ENCODE data around the gene BDP1. TPM values are rescaled to one million over a fixed set of nuclear protein-coding genes. Genes with fewer than 3 reads are reported as not detected.
"Not testable (repeated sequence)": the region's sequence is repeated elsewhere in the genome, so short reads cannot be mapped to it uniquely, and the experiment has no call there.

Gene BDP1
- total RNA-seq (2014; rRNA removed), result 17.9 and 18.4 TPM in 2 replicates
- Bru-seq, nascent RNA, result percentile 79 among the genes with signal in this experiment
- percentile 83 among the genes with signal in this experiment for BruChase-seq, experiment 1, labeled RNA remaining after a 6-hour chase
- percentile 81 among the genes with signal in this experiment for BruChase-seq, experiment 2, labeled RNA remaining after a 2-hour chase
- long read RNA-seq, partial matches to known transcripts, result 31 of 34 reads
- long read RNA-seq, other reads (novel, unspliced or antisense), result 3 of 34 reads

- 0 out of 2 replicates have a peak, but pooled peaks have one; percentile 27 for TF ChIP-seq CTCF (conservative IDR thresholded peaks at IDR 0.05; ENCODE audit: low read depth, low read length)
- TF ChIP-seq EZH2phosphoT487 (IDR thresholded peaks at IDR 0.05; ENCODE audit: borderline replicate concordance, low read length), result no peak
- peak within 1 kb of the TSS; percentile 96 for H3K9ac ChIP-seq (ENCODE audit: low read length)
- intact Hi-C loops (cut with micrococcal nuclease), result loop anchor here (1.0 to 5.0 kb wide), 2 partner anchors 146 to 302 kb away; no protein-coding TSS in a partner anchor
- BruUV-seq (replicated peaks), result TSS peak; percentile 77
- no peaks in the 10 kb centered on the region for H3K9me2 ChIP-seq (replicated peaks; ENCODE audit: low read length)
- no peaks in the 10 kb centered on the region for H3F3A ChIP-seq (ENCODE audit: low read length, unreplicated experiment)
- POLR2A ChIA-PET (ENCODE audit: unreplicated experiment), result interaction anchor here (0.6 kb wide), 1 partner anchor 121 kb away, joined by 6 read pairs; no protein-coding TSS in a partner anchor
- H3K4me1 ChIP-seq (ENCODE audit: insufficient read depth, low read length), result peaks cover 11% of the 10 kb centered on the region; the same call in 1 of the 2 replicates
- peak within 1 kb of the TSS; percentile 100 for H3K4me3 ChIP-seq (ENCODE audit: low read length)
- H3K36me3 ChIP-seq (ENCODE audit: low read depth, low read length), result peaks cover 19% of the 10 kb centered on the region
- H2AFZ ChIP-seq (ENCODE audit: low read length), result peak within 1 kb of the TSS; percentile 94
- H3K27me3 ChIP-seq (ENCODE audit: low read length), result 0 out of 2 replicates have a peak, but pooled peaks cover under 1% of the 10 kb centered on the region
- peaks cover 19% of the 10 kb centered on the region for H4K20me1 ChIP-seq (ENCODE audit: low read length)
- peak within 1 kb of the TSS; percentile 75 for H3K27ac ChIP-seq (ENCODE audit: low read length)
- DNase-seq (peak; percentile 94), ATAC-seq (peak; percentile 86)
- no peaks in the 10 kb centered on the region for H3K9me3 ChIP-seq (ENCODE audit: low read length)
- CTCF ChIA-PET, result no interaction called here
- peak within 1 kb of the TSS; percentile 92 for H3K4me2 ChIP-seq (ENCODE audit: low read length)
- H3K79me2 ChIP-seq (ENCODE audit: low read length), result peaks cover 41% of the 10 kb centered on the region
Measured at GRCh38 chr5:71455427-71456361, at the start of gene BDP1. Gene BDP1 (plus strand): TSS chr5:71455651. CDS start chr5:71455878, 227 bp downstream.

- ATAC-seq; CTCF ChIA-PET; H3K27me3 ChIP-seq (ENCODE audit: low read length); H3K79me2 ChIP-seq (ENCODE audit: low read length); H3K9me3 ChIP-seq (ENCODE audit: low read length); H3K9ac ChIP-seq (ENCODE audit: low read length); H3F3A ChIP-seq (ENCODE audit: low read length, unreplicated experiment); H3K4me2 ChIP-seq (ENCODE audit: low read length); intact Hi-C loops (cut with micrococcal nuclease); H3K9me2 ChIP-seq (replicated peaks; ENCODE audit: low read length); H3K4me3 ChIP-seq (ENCODE audit: low read length); DNase-seq; BruUV-seq (replicated peaks); H3K4me1 ChIP-seq (ENCODE audit: insufficient read depth, low read length); POLR2A ChIA-PET (ENCODE audit: unreplicated experiment); H3K36me3 ChIP-seq (ENCODE audit: low read depth, low read length); H2AFZ ChIP-seq (ENCODE audit: low read length); H4K20me1 ChIP-seq (ENCODE audit: low read length); H3K27ac ChIP-seq (ENCODE audit: low read length): not testable (repeated sequence)
Measured at GRCh38 chr5:71410088-71410487, 45.4 kb upstream of the BDP1 start.

GRCh38 chr5:71415626-71416025 lies 39.8 kb upstream of the BDP1 start:
- H2AFZ ChIP-seq (ENCODE audit: low read length); H3K36me3 ChIP-seq (ENCODE audit: low read depth, low read length); H3K9me2 ChIP-seq (replicated peaks; ENCODE audit: low read length); DNase-seq; ATAC-seq; H3K9ac ChIP-seq (ENCODE audit: low read length); H3K4me1 ChIP-seq (ENCODE audit: insufficient read depth, low read length); H3K79me2 ChIP-seq (ENCODE audit: low read length); intact Hi-C loops (cut with micrococcal nuclease); H3K4me2 ChIP-seq (ENCODE audit: low read length); CTCF ChIA-PET; H3K4me3 ChIP-seq (ENCODE audit: low read length); H4K20me1 ChIP-seq (ENCODE audit: low read length); H3K27ac ChIP-seq (ENCODE audit: low read length); BruUV-seq (replicated peaks); H3K27me3 ChIP-seq (ENCODE audit: low read length); H3F3A ChIP-seq (ENCODE audit: low read length, unreplicated experiment); H3K9me3 ChIP-seq (ENCODE audit: low read length): not testable (repeated sequence)
- POLR2A ChIA-PET (ENCODE audit: unreplicated experiment), result interaction anchor here (0.6 kb wide), 1 partner anchor 54 kb away, joined by 15 read pairs; no protein-coding TSS in a partner anchor

GRCh38 chr5:71418026-71418425 lies 37.4 kb upstream of the BDP1 start:
- H3K9me2 ChIP-seq (replicated peaks; ENCODE audit: low read length); H2AFZ ChIP-seq (ENCODE audit: low read length); H3K9me3 ChIP-seq (ENCODE audit: low read length); H3K79me2 ChIP-seq (ENCODE audit: low read length); intact Hi-C loops (cut with micrococcal nuclease); H3K4me3 ChIP-seq (ENCODE audit: low read length); H3K36me3 ChIP-seq (ENCODE audit: low read depth, low read length); DNase-seq; H3K27ac ChIP-seq (ENCODE audit: low read length); H3K9ac ChIP-seq (ENCODE audit: low read length); H3F3A ChIP-seq (ENCODE audit: low read length, unreplicated experiment); H4K20me1 ChIP-seq (ENCODE audit: low read length); BruUV-seq (replicated peaks); H3K27me3 ChIP-seq (ENCODE audit: low read length); H3K4me1 ChIP-seq (ENCODE audit: insufficient read depth, low read length); POLR2A ChIA-PET (ENCODE audit: unreplicated experiment); CTCF ChIA-PET; H3K4me2 ChIP-seq (ENCODE audit: low read length); ATAC-seq: not testable (repeated sequence)

GRCh38 chr5:71421278-71421677 lies 34.2 kb upstream of the BDP1 start:
- H3K4me1 ChIP-seq (ENCODE audit: insufficient read depth, low read length); ATAC-seq; H3K9me2 ChIP-seq (replicated peaks; ENCODE audit: low read length); H3K27ac ChIP-seq (ENCODE audit: low read length); H4K20me1 ChIP-seq (ENCODE audit: low read length); CTCF ChIA-PET; H3K27me3 ChIP-seq (ENCODE audit: low read length); H3K9ac ChIP-seq (ENCODE audit: low read length); BruUV-seq (replicated peaks); H3K4me2 ChIP-seq (ENCODE audit: low read length); DNase-seq; H3K9me3 ChIP-seq (ENCODE audit: low read length); H3K36me3 ChIP-seq (ENCODE audit: low read depth, low read length); intact Hi-C loops (cut with micrococcal nuclease); H3K79me2 ChIP-seq (ENCODE audit: low read length); H3F3A ChIP-seq (ENCODE audit: low read length, unreplicated experiment); H3K4me3 ChIP-seq (ENCODE audit: low read length); POLR2A ChIA-PET (ENCODE audit: unreplicated experiment); H2AFZ ChIP-seq (ENCODE audit: low read length): not testable (repeated sequence)
